ENCODE results near the gene CTNNBL1. TPM values are rescaled to one million over a fixed set of nuclear protein-coding genes. Genes with fewer than 3 reads are reported as not detected.

The CTNNBL1 gene
- total and polyA plus RNA-seq, 7 donors, result 26.7 to 44.0 (median 37.9) TPM

- Histone ChIP-seq H3K9me3 (no peaks in the 10 kb centered on the region), H3K36me3 (ENCODE audit: insufficient read depth in 1 of 2, low read depth in 1 of 2) (peaks cover 0 to 24% of the 10 kb centered on the region in 2 donors)
- no peak for DNase-seq
Measured at GRCh38 chr20:37789408-37789807, 95.6 kb downstream of the CTNNBL1 start.

DNA sequence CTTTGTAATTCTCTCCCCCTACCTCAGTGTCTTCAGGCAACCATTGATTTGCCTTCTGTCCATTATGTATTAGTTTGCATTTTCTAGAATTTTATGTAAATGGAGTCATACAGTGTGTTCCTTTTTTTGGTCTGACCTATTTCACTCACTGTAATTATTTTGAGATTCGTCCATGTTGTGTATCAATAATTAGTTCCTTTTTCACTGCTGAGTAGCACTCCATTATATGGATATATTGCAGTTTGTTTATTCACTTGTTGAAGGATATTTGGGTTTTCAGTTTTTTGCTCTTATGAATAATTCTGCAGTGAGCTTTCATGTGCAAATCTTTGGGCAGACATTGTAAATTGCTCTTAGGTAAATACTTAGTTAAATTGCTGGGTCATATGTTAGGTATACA is 97.1 kb downstream of the CTNNBL1 start:
- Histone ChIP-seq H3K9me3 (no peaks in the 10 kb centered on the region), H3K4me3 (no peak overlapping the region), H3K27me3 (ENCODE audit: insufficient read depth in 3 of 3, low read length in 2 of 3) (no peaks in the 10 kb centered on the region), H3K27ac (no peak overlapping the region), H3K36me3 (ENCODE audit: insufficient read depth in 1 of 2, low read depth in 1 of 2) (peaks cover 0 to 28% of the 10 kb centered on the region in 2 donors), H3K4me1 (no peaks in the 10 kb centered on the region)
- ATAC-seq (no peak), DNase-seq (no peak)
- intact Hi-C loops (cut with DNase I), result loop anchor here in 1 of 2 donors (5.0 kb wide), 1 partner anchor 36 kb away; no protein-coding TSS in a partner anchor
- WGBS, 3 donors, result 92 to 100% (median 94%) methylated on average over 1 of the region's 1 CpG
- no peak for TF ChIP-seq CTCF (IDR thresholded peaks at IDR 0.05)

More at GRCh38 chr20:37789408-37789807, 95.6 kb downstream of the CTNNBL1 start:
- TF ChIP-seq CTCF (IDR thresholded peaks at IDR 0.05), result no peak
- peak; percentile 51 to 78 (median 60) for ATAC-seq
- intact Hi-C loops (cut with DNase I), result no loop called here
- Histone ChIP-seq H3K27ac (peak overlapping the region; percentile 30), H3K27me3 (ENCODE audit: insufficient read depth in 3 of 3, low read length in 2 of 3) (no peaks in the 10 kb centered on the region), H3K4me3 (no peak overlapping the region), H3K4me1 (no peaks in the 10 kb centered on the region)
- 13 to 42% (median 26%) methylated on average over 1 of the region's 1 CpG for WGBS, 3 donors

DNA sequence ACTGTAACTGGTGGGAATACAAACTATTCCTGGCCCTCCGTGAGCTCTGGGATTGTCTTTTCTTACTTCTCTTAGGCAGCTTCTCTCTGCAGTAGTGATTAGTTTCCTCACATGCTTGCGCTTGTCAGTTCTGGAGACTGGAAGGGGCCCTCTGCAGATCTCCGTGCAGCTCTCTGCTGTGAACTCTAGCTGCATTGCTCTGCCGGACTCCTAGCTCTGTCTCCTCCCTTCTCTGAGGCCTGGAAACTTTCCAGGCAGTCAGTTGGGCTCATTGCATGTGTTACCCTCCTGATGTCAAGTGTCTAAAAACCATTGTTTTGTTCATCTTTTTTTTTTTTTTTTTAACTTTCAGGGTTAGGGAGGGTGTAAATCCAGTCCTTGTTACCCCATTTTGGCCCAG is 102.3 kb downstream of the CTNNBL1 start:
- peaks cover 0 to 44% of the 10 kb centered on the region in 2 donors for H3K36me3 ChIP-seq (ENCODE audit: insufficient read depth in 1 of 2, low read depth in 1 of 2)
- H3K27me3 ChIP-seq (ENCODE audit: insufficient read depth in 3 of 3, low read length in 2 of 3), result no peaks in the 10 kb centered on the region
- no peak for ATAC-seq
- no peaks in the 10 kb centered on the region for H3K9me3 ChIP-seq
- 88 to 92% (median 89%) methylated on average over 4 of the region's 4 CpGs for WGBS, 3 donors
- H3K27ac ChIP-seq, result no peak overlapping the region
- intact Hi-C loops (cut with DNase I), result no loop called here
- H3K4me1 ChIP-seq, result no peaks in the 10 kb centered on the region
- no peak for DNase-seq
- no peak overlapping the region for H3K4me3 ChIP-seq
- no peak for TF ChIP-seq CTCF (IDR thresholded peaks at IDR 0.05)

GRCh38 chr20:37796733-37797132 is 102.9 kb downstream of the CTNNBL1 start:
- Histone ChIP-seq H3K9me3 (no peaks in the 10 kb centered on the region), H3K27ac (no peak overlapping the region), H3K4me3 (no peak overlapping the region), H3K36me3 (ENCODE audit: insufficient read depth in 1 of 2, low read depth in 1 of 2) (peaks cover 0 to 40% of the 10 kb centered on the region in 2 donors), H3K4me1 (no peaks in the 10 kb centered on the region), H3K27me3 (ENCODE audit: insufficient read depth in 3 of 3, low read length in 2 of 3) (no peaks in the 10 kb centered on the region)
- TF ChIP-seq CTCF (IDR thresholded peaks at IDR 0.05), result no peak
- intact Hi-C loops (cut with DNase I), result no loop called here
- ATAC-seq, result no peak
- no peak for DNase-seq
- 80 to 90% (median 88%) methylated on average over 7 of the region's 7 CpGs for WGBS, 3 donors

DNA sequence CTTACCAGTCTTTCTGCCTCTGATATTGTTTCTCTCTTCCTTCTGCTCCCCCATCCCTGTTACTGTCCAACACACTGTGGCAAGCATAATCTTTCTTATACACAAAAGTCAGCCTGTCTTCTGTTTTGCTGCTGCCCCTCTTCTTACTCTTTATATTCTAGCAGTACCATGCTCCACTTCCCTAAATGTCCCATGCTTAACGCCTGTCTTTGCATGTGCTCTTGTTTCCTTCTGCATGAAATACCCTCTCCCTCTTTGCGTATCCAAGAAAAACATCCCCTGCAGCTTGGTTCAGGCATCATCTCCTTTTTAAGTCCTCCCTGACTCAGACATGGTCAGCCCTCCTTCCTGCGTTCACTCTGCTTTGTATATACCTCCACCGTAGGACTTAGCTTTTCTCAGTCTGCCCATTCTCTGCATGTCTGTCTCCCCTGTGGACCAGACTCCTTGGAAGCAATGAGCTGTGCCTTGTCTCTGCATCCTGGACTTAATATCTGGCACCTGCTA is 103.9 kb downstream of the CTNNBL1 start:
- intact Hi-C loops (cut with DNase I), result no loop called here
- TF ChIP-seq CTCF (IDR thresholded peaks at IDR 0.05), result no peak
- ATAC-seq (no peak), DNase-seq (no peak)
- H3K4me1 ChIP-seq, result no peaks in the 10 kb centered on the region
- H3K4me3 ChIP-seq, result no peak overlapping the region
- no peaks in the 10 kb centered on the region for H3K27me3 ChIP-seq (ENCODE audit: insufficient read depth in 3 of 3, low read length in 2 of 3)
- no peak overlapping the region for H3K27ac ChIP-seq
- H3K9me3 ChIP-seq, result no peaks in the 10 kb centered on the region
- WGBS, 3 donors, result 87 to 94% (median 89%) methylated on average over 4 of the region's 4 CpGs
- H3K36me3 ChIP-seq (ENCODE audit: insufficient read depth in 1 of 2, low read depth in 1 of 2), result peaks cover 0 to 33% of the 10 kb centered on the region in 2 donors
